SU-DHL-6 (cell line): ENCODE results near the gene ERAS.

Experiments
- H2AFZ ChIP-seq: fragments of 200-600 bp; sonication (generic); 2 replicates; pipeline ENCODE4 v1.6.1; 2014; ENCODE audit warnings: low read depth, mild to moderate bottlenecking, moderate library complexity, mixed read lengths, antibody characterized with exemption, low read length; ENCODE audit not compliant: severe bottlenecking
- H3F3A ChIP-seq: fragments of 200-600 bp; shearing (Covaris generic); 2 replicates; pipeline ENCODE4 v1.6.0; 2016; ENCODE audit warnings: antibody characterized with exemption, mild to moderate bottlenecking; ENCODE audit not compliant: insufficient read depth
- H3K27ac ChIP-seq: fragments of 200-600 bp; sonication (generic); 2 replicates; pipeline ENCODE4 v1.5.1; 2016; ENCODE audit warnings: low read depth, mild to moderate bottlenecking, low read length, moderate library complexity, mixed read lengths
- H3K27me3 ChIP-seq: fragments of 200-600 bp; sonication (generic), shearing (Covaris generic); 2 replicates; pipeline ENCODE4 v1.6.0; 2014; ENCODE audit warnings: mild to moderate bottlenecking, low read length
- H3K36me3 ChIP-seq: fragments of 200-600 bp; sonication (generic); 2 replicates; pipeline ENCODE4 v1.6.1; 2014; ENCODE audit warnings: mild to moderate bottlenecking, low read length, mixed read lengths
- H3K4me2 ChIP-seq: fragments of 300-600, 200-600 bp; shearing (Covaris generic), sonication (generic); 2 replicates; pipeline ENCODE4 v1.6.0; 2014; ENCODE audit warnings: low read length, low read depth, mild to moderate bottlenecking; ENCODE audit not compliant: poor library complexity, severe bottlenecking
- H3K4me3 ChIP-seq: fragments of 200-600 bp; sonication (generic); 2 replicates; pipeline ENCODE4 v1.5.1; 2014; ENCODE audit warnings: antibody characterized with exemption, low read length, mild to moderate bottlenecking, mixed read lengths; ENCODE audit not compliant: insufficient read depth, poor library complexity, severe bottlenecking
- H3K79me2 ChIP-seq: fragments of 200-600 bp; sonication (generic); 2 replicates; pipeline ENCODE4 v1.6.1; 2014; ENCODE audit warnings: mild to moderate bottlenecking, low read length, moderate library complexity; ENCODE audit not compliant: insufficient read depth
- H3K9ac ChIP-seq: fragments of 200-600 bp; sonication (generic); 2 replicates; pipeline ENCODE4 v1.7.0; 2014; ENCODE audit warnings: mild to moderate bottlenecking, low read length
- H3K9me2 ChIP-seq: fragments of 200-600 bp; sonication (generic); replicated peaks from 2 replicates; pipeline ENCODE4 v1.6.1; 2014; ENCODE audit warnings: low read length; ENCODE audit not compliant: insufficient read depth
- H3K9me3 ChIP-seq: fragments of 200-600 bp; sonication (generic); 2 replicates; pipeline ENCODE4 v1.6.1; 2014; ENCODE audit warnings: low read length, mixed read lengths; ENCODE audit not compliant: insufficient read depth
- H4K20me1 ChIP-seq: fragments of 200-600 bp; sonication (generic); 2 replicates; pipeline ENCODE4 v1.6.1; 2014; ENCODE audit warnings: low read depth, mild to moderate bottlenecking, antibody characterized with exemption, low read length, moderate library complexity, mixed read lengths
- CTCF ChIP-seq: fragments of 200-600 bp; sonication (generic); IDR thresholded peaks from one replicate; pipeline ENCODE4 v1.5.1; 2017; ENCODE audit warnings: antibody characterized with exemption, mild to moderate bottlenecking, low read length, moderate library complexity; ENCODE audit not compliant: insufficient read depth, poor library complexity, severe bottlenecking
- EZH2phosphoT487 ChIP-seq: fragments of 200-600 bp; sonication (generic), shearing (Covaris generic); conservative IDR thresholded peaks from 2 replicates; pipeline ENCODE4 v1.6.1; 2018; ENCODE audit warnings: mild to moderate bottlenecking, antibody characterized with exemption, low read length, moderate library complexity, mixed read lengths

The ERAS gene

DNA sequence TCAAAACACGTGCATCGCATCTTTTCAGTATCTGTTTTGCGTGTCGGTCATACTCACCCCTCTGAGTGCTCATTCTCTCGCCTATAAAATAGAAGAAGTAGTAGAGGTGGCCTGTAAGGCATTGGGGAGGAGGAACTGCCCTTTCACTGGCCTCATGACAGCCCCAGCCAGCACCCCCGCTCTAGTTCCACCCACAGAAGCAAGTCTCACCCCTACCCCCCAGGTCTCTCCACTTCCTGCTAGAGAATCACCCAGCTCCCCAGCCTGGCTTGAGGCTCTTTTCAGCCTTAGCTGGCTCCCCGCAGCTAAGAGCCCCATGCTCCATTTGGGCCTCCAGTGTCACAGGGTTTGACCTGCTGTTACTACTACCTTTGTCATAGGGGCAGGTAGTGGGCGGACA, 12.7 kb upstream of the ERAS start:
- H3F3A ChIP-seq: no peaks in the 10 kb centered on the region
- no peaks in the 10 kb centered on the region for H4K20me1 ChIP-seq
- no peaks in the 10 kb centered on the region for H3K36me3 ChIP-seq
- H3K9me3 ChIP-seq: no peaks in the 10 kb centered on the region
- no peak overlapping the region for H3K27ac ChIP-seq
- H3K27me3 ChIP-seq: no peaks in the 10 kb centered on the region
- H3K4me3 ChIP-seq: no peak overlapping the region
- TF ChIP-seq EZH2phosphoT487 (no peak), CTCF (no peak)
- no peak overlapping the region for H3K4me2 ChIP-seq
- no peak overlapping the region for H3K9ac ChIP-seq
- H3K9me2 ChIP-seq: no peaks in the 10 kb centered on the region
- H3K79me2 ChIP-seq: no peaks in the 10 kb centered on the region
- H2AFZ ChIP-seq: no peak overlapping the region

DNA sequence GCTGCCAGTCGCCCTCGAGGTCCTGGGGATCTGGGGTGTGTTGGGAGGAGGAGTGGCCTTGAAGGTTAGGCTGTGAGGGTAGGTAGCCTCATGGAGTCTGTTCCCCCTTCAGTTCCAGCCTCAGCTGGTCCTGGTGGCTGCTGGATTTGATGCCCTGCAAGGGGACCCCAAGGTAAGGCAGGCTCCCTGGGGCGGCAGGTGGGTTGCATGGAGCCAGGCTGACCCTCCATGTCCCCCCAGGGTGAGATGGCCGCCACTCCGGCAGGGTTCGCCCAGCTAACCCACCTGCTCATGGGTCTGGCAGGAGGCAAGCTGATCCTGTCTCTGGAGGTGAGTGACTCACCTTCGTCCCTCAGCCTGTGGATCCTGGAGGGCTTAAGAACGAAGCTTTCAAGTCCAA, 11.6 kb upstream of the ERAS start:
- Histone ChIP-seq H3K27ac (no peak overlapping the region), H3K4me2 (no peak overlapping the region), H3K9ac (no peak overlapping the region), H3K27me3 (no peaks in the 10 kb centered on the region), H3K9me2 (no peaks in the 10 kb centered on the region), H3F3A (no peaks in the 10 kb centered on the region), H3K4me3 (no peak overlapping the region), H3K9me3 (no peaks in the 10 kb centered on the region), H3K79me2 (no peaks in the 10 kb centered on the region), H4K20me1 (no peaks in the 10 kb centered on the region), H3K36me3 (no peaks in the 10 kb centered on the region), H2AFZ (no peak overlapping the region)
- TF ChIP-seq CTCF (no peak), EZH2phosphoT487 (no peak)

DNA sequence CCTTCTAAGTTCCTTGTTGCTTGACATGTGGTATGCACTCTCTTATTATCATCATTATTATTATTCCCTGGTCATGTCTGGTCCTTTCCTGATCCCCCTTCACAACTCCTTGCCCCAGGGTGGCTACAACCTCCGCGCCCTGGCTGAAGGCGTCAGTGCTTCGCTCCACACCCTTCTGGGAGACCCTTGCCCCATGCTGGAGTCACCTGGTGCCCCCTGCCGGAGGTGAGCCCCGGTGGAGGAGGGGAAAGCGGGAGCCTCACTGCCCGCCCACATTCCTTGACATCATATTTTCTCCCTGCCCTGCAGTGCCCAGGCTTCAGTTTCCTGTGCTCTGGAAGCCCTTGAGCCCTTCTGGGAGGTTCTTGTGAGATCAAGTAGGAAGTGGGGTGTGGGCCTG, 11.0 kb upstream of the ERAS start:
- H3K36me3 ChIP-seq: no peaks in the 10 kb centered on the region
- no peaks in the 10 kb centered on the region for H3F3A ChIP-seq
- no peaks in the 10 kb centered on the region for H3K9me3 ChIP-seq
- no peak overlapping the region for H3K4me2 ChIP-seq
- no peaks in the 10 kb centered on the region for H3K9me2 ChIP-seq
- no peaks in the 10 kb centered on the region for H3K27me3 ChIP-seq
- H3K27ac ChIP-seq: no peak overlapping the region
- no peak overlapping the region for H3K4me3 ChIP-seq
- TF ChIP-seq CTCF: no peak
- TF ChIP-seq EZH2phosphoT487: no peak
- H3K9ac ChIP-seq: no peak overlapping the region
- no peaks in the 10 kb centered on the region for H4K20me1 ChIP-seq
- no peaks in the 10 kb centered on the region for H3K79me2 ChIP-seq
- no peak overlapping the region for H2AFZ ChIP-seq
